Keratinocyte (primary cell): ENCODE results near the gene MRGPRF. TPM values are rescaled to one million over a fixed set of nuclear protein-coding genes. Genes with fewer than 3 reads are reported as not detected.

Experiments used
- DNase-seq: peaks from one replicate; pipeline ENCODE4 v3.0.0-alpha.2; 2011; ENCODE audit warnings: low read depth, missing footprints, low spot score
- FAIRE-seq: peaks from 2 replicates; lab custom pipeline; 2011; peaks lifted over from hg19 to GRCh38; lab: Jason Lieb, UNC
- H2AFZ ChIP-seq: 2 replicates; pipeline ENCODE4 v1.6.0; 2012; ENCODE audit warnings: low read length, control low read depth, inconsistent platforms; ENCODE audit not compliant: control insufficient read depth
- H3K27ac ChIP-seq: 2 replicates; pipeline ENCODE4 v1.5.1; 2011; ENCODE audit warnings: low read length; ENCODE audit not compliant: control insufficient read depth, insufficient read depth
- H3K27me3 ChIP-seq: 3 replicates; pipeline ENCODE4 v1.6.0; 2011; ENCODE audit warnings: low read length; ENCODE audit not compliant: control insufficient read depth, insufficient read depth; ENCODE audit errors: extremely low read depth
- H3K36me3 ChIP-seq, 2 experiments: 2 replicates in 1 of 2; 3 replicates in 1 of 2; pipeline ENCODE4 v1.5.1; 2011; ENCODE audit warnings: low read length in 2 of 2, mild to moderate bottlenecking in 1 of 2; ENCODE audit not compliant: control insufficient read depth in 2 of 2, insufficient read depth in 2 of 2; ENCODE audit errors: extremely low read depth in 1 of 2
- H3K4me1 ChIP-seq: 3 replicates; pipeline ENCODE4 v1.5.1; 2011; ENCODE audit warnings: low read length; ENCODE audit not compliant: control insufficient read depth, insufficient read depth; ENCODE audit errors: extremely low read depth
- H3K4me2 ChIP-seq: 3 replicates; pipeline ENCODE4 v1.6.0; 2011; ENCODE audit warnings: low read depth, low read length; ENCODE audit not compliant: control insufficient read depth, insufficient read depth; ENCODE audit errors: extremely low read depth
- H3K4me3 ChIP-seq, 3 experiments: fragments of 200-600 bp in 1 of 3; sonication (generic) in 1 of 3; 2 replicates in 2 of 3; 3 replicates in 1 of 3; pipeline ENCODE4 v1.5.1; 2011 to 2016; ENCODE audit warnings: low read length in 3 of 3, mild to moderate bottlenecking in 3 of 3, control low read depth in 2 of 3, inconsistent platforms in 1 of 3, low read depth in 1 of 3, mixed read lengths in 1 of 3, mixed run types in 1 of 3, moderate library complexity in 1 of 3; ENCODE audit not compliant: control insufficient read depth in 2 of 3, insufficient read depth in 2 of 3; ENCODE audit errors: extremely low read depth in 1 of 3
- H3K79me2 ChIP-seq: 2 replicates; pipeline ENCODE4 v1.6.0; 2012; ENCODE audit warnings: low read length; ENCODE audit not compliant: control insufficient read depth, insufficient read depth
- H3K9ac ChIP-seq: 3 replicates; pipeline ENCODE4 v1.6.0; 2011; ENCODE audit warnings: low read length; ENCODE audit not compliant: control insufficient read depth, insufficient read depth; ENCODE audit errors: extremely low read depth
- H3K9me1 ChIP-seq: 3 replicates; pipeline ENCODE4 v1.6.0; 2011; ENCODE audit warnings: low read length; ENCODE audit not compliant: control insufficient read depth, insufficient read depth; ENCODE audit errors: extremely low read depth
- H3K9me3 ChIP-seq: 2 replicates; pipeline ENCODE4 v1.5.1; 2012; ENCODE audit warnings: low read depth, low read length; ENCODE audit not compliant: control insufficient read depth
- H4K20me1 ChIP-seq: 3 replicates; pipeline ENCODE4 v1.6.0; 2011; ENCODE audit warnings: low read length; ENCODE audit not compliant: control insufficient read depth, insufficient read depth; ENCODE audit errors: extremely low read depth
- EZH2 ChIP-seq: IDR thresholded peaks from one replicate; pipeline ENCODE4 v1.6.1; 2012; ENCODE audit warnings: inconsistent platforms, mild to moderate bottlenecking, low read length, moderate library complexity
- dilution Hi-C: fragments of 300-500 bp; cut with MboI; formaldehyde crosslinking; loops from one replicate; pipeline ENCODE4 v1.7.0; 2020; ENCODE audit warnings: low sequenced_read_pairs; ENCODE audit not compliant: extremely low pct_ligation_motif_present
- polyA plus RNA-seq, 5 experiments: library from polyadenylated mRNA; depleted of rRNA in 3 of 5; stranded (reverse) in 3 of 5; stranded (forward) in 1 of 5; unstranded in 1 of 5; fragments of >200 nt; gene quantifications; 1 replicate in 1 of 5; 2 replicates in 3 of 5; 3 replicates in 1 of 5; pipeline versions ENCODE4 v1.2.1 to v1.2.3, GENCODE V29; 2011 to 2012; ENCODE audit warnings: missing spikeins in 2 of 5, low read depth in 1 of 5, low replicate concordance in 1 of 5
- TF ChIP-seq, protein P1 (sequence below), 3 experiments: IDR thresholded peaks in 1 of 3; conservative IDR thresholded peaks in 1 of 3; optimal IDR thresholded peaks in 1 of 3; 2 replicates in 2 of 3; 3 replicates in 1 of 3; pipeline versions ENCODE3 to v1.5.1; 2011; ENCODE audit warnings: low read length in 3 of 3, mild to moderate bottlenecking in 3 of 3, moderate library complexity in 2 of 3, control low read depth in 1 of 3, inconsistent platforms in 1 of 3; ENCODE audit not compliant: insufficient read depth in 2 of 3; ENCODE audit errors: extremely low read depth in 1 of 3

MRGPRF gene
- polyA plus RNA-seq, 1 donor (not counting 4 experiments of a cell fraction or from before 2014, with no cell fraction given): not detected

DNA sequence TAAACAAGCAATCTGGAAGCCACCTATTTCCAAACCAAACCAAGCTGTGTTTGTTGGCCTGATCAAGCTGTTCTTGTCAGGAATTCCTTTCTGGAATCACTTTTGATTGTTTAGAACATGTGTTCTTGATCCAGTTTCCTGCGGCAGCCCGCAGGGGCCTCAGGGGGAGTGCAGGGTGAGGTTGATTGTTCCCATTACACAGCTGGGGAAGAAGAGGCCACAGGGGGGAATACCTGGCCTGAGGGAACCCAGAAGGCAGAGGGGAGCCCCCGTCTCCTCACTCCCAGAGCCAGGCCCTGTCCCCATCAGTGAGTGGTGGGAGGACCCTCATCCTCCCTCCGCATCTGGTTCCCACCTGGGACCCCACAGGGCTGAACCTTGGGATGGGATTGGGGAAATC, 36.5 kb downstream of the MRGPRF start:
- Histone ChIP-seq H3K4me2 (no peak overlapping the region), H3K9me1 (no peaks in the 10 kb centered on the region), H3K27me3 (peaks cover 12% of the 10 kb centered on the region), H4K20me1 (no peaks in the 10 kb centered on the region), H3K4me1 (no peaks in the 10 kb centered on the region), H3K4me3 (no peak overlapping the region), H3K9me3 (no peaks in the 10 kb centered on the region), H2AFZ (no peak overlapping the region), H3K9ac (no peak overlapping the region), H3K27ac (no peak overlapping the region), H3K79me2 (no peaks in the 10 kb centered on the region), H3K36me3 (no peaks in the 10 kb centered on the region)
- TF ChIP-seq, protein P1, sequence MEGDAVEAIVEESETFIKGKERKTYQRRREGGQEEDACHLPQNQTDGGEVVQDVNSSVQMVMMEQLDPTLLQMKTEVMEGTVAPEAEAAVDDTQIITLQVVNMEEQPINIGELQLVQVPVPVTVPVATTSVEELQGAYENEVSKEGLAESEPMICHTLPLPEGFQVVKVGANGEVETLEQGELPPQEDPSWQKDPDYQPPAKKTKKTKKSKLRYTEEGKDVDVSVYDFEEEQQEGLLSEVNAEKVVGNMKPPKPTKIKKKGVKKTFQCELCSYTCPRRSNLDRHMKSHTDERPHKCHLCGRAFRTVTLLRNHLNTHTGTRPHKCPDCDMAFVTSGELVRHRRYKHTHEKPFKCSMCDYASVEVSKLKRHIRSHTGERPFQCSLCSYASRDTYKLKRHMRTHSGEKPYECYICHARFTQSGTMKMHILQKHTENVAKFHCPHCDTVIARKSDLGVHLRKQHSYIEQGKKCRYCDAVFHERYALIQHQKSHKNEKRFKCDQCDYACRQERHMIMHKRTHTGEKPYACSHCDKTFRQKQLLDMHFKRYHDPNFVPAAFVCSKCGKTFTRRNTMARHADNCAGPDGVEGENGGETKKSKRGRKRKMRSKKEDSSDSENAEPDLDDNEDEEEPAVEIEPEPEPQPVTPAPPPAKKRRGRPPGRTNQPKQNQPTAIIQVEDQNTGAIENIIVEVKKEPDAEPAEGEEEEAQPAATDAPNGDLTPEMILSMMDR (optimal IDR thresholded peaks at IDR 0.05 in 1 of 3, IDR thresholded peaks at IDR 0.05 in 1 of 3, conservative IDR thresholded peaks at IDR 0.05 in 1 of 3; ENCODE audit: extremely low read depth in 1 of 3, insufficient read depth in 2 of 3, low read length in 3 of 3): no peak
- no peak for TF ChIP-seq EZH2
- DNase-seq (no peak), FAIRE-seq (no peak)
- dilution Hi-C loops: no loop called here

DNA sequence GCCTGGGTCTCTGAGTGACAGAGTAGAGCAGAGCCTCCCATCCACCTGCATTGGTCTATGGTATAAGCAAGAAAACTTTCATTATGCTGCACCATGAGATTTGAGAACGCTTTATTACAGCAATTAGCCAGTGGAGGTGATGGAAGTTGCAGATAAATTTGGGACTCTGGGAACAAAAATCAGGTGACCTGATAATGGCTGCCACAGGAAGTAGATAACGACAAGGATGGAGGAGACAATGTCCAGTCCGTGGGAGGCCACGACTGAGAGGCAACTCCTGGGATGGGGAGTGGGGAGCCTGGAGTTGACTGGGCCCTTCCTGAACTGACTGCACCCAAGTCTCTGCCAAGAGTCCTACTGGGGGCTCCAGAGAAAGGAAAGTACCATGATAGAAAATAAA, 37.0 kb downstream of the MRGPRF start:
- Histone ChIP-seq H3K27ac (no peak overlapping the region), H3K9ac (no peak overlapping the region), H3K4me1 (no peaks in the 10 kb centered on the region), H3K4me3 (no peak overlapping the region), H2AFZ (no peak overlapping the region), H3K27me3 (peaks cover 12% of the 10 kb centered on the region), H3K36me3 (no peaks in the 10 kb centered on the region), H3K4me2 (no peak overlapping the region), H3K9me3 (no peaks in the 10 kb centered on the region), H4K20me1 (no peaks in the 10 kb centered on the region), H3K9me1 (no peaks in the 10 kb centered on the region), H3K79me2 (no peaks in the 10 kb centered on the region)
- FAIRE-seq: no peak
- TF ChIP-seq, protein P1 (optimal IDR thresholded peaks at IDR 0.05 in 1 of 3, IDR thresholded peaks at IDR 0.05 in 1 of 3, conservative IDR thresholded peaks at IDR 0.05 in 1 of 3; ENCODE audit: extremely low read depth in 1 of 3, insufficient read depth in 2 of 3, low read length in 3 of 3): no peak
- TF ChIP-seq EZH2: no peak
- dilution Hi-C loops: no loop called here
- DNase-seq: no peak
